Hepatocyte (in vitro differentiated cells): ENCODE data around the gene PSEN1. TPM values are rescaled to one million over a fixed set of nuclear protein-coding genes. Genes with fewer than 3 reads are reported as not detected.

Experiments used
- DNase-seq: peaks from one replicate; pipeline ENCODE4 v3.0.0-alpha.2; 2016; ENCODE audit warnings: low spot score
- H2AFZ ChIP-seq: fragments of 200-600 bp; sonication (generic); 2 replicates; pipeline ENCODE4 v1.6.0; 2016; ENCODE audit warnings: antibody characterized with exemption, mild to moderate bottlenecking
- H3K27ac ChIP-seq: fragments of 200-600 bp; sonication (generic); 2 replicates; pipeline ENCODE4 v1.5.1; 2016; ENCODE audit warnings: mild to moderate bottlenecking
- H3K27me3 ChIP-seq: fragments of 200-600 bp; sonication (generic); 2 replicates; pipeline ENCODE4 v1.6.1; 2016
- H3K36me3 ChIP-seq: fragments of 200-600 bp; sonication (generic); replicated peaks from 2 replicates; pipeline ENCODE4 v1.5.1; 2016; ENCODE audit warnings: low read depth; ENCODE audit not compliant: insufficient read depth
- H3K4me1 ChIP-seq: fragments of 200-600 bp; sonication (generic); 2 replicates; pipeline ENCODE4 v1.5.1; 2016; ENCODE audit warnings: mild to moderate bottlenecking, moderate library complexity; ENCODE audit not compliant: insufficient read depth
- H3K4me2 ChIP-seq: fragments of 200-600 bp; sonication (generic); 2 replicates; pipeline ENCODE4 v1.6.0; 2016
- H3K4me3 ChIP-seq: fragments of 200-600 bp; sonication (generic); 2 replicates; pipeline ENCODE4 v1.5.1; 2016; ENCODE audit warnings: mild to moderate bottlenecking
- H3K79me2 ChIP-seq: fragments of 200-600 bp; sonication (generic); 2 replicates; pipeline ENCODE4 v1.6.0; 2017; ENCODE audit warnings: mild to moderate bottlenecking
- H3K9me2 ChIP-seq: fragments of 200-600 bp; sonication (generic); replicated peaks from 2 replicates; pipeline ENCODE4 v1.6.0; 2017; ENCODE audit warnings: mild to moderate bottlenecking; ENCODE audit not compliant: insufficient read depth
- H3K9me3 ChIP-seq: fragments of 200-600 bp; sonication (generic); 2 replicates; pipeline ENCODE4 v1.5.1; 2016; ENCODE audit warnings: low read depth, mild to moderate bottlenecking
- H4K20me1 ChIP-seq: fragments of 200-600 bp; sonication (generic); 2 replicates; pipeline ENCODE4 v1.6.0; 2016; ENCODE audit warnings: mild to moderate bottlenecking; ENCODE audit not compliant: insufficient read depth, poor library complexity, severe bottlenecking
- EZH2 ChIP-seq: fragments of 200-600 bp; sonication (generic); IDR thresholded peaks from 2 replicates; pipeline ENCODE4 v1.6.1; 2016; ENCODE audit warnings: antibody characterized with exemption, mild to moderate bottlenecking, borderline replicate concordance
- EZH2phosphoT487 ChIP-seq: fragments of 200-600 bp; sonication (generic); IDR thresholded peaks from one replicate; pipeline ENCODE4 v1.6.1; 2018; ENCODE audit warnings: antibody characterized with exemption, mild to moderate bottlenecking, low read depth, moderate library complexity; ENCODE audit not compliant: unreplicated experiment, severe bottlenecking
- WGBS: methylation state at CpG from one replicate; pipeline ENCODE4 v1.1.6; 2016; ENCODE audit warnings: low lambda C conversion rate; ENCODE audit errors: missing lambda C conversion rate; 5-methylcytosine and 5-hydroxymethylcytosine counted together
- polyA plus RNA-seq: library from polyadenylated mRNA; unstranded; fragments of >200 nt; fragmentation: Nextera tagmentation; extraction: Ambion mirVana; gene quantifications from 2 replicates; pipeline ENCODE4 v1.2.1, GENCODE V29; 2016
- total RNA-seq: library from RNA; depleted of rRNA; stranded (reverse); fragments of >200 nt; gene quantifications from 2 replicates; pipeline ENCODE4 v1.2.3, GENCODE V29; 2014
- TF ChIP-seq, protein P1 (sequence below): fragments of 200-600 bp; sonication (generic); IDR thresholded peaks from 2 replicates; pipeline ENCODE4 v1.5.1; 2016; ENCODE audit warnings: antibody characterized with exemption, mild to moderate bottlenecking; ENCODE audit not compliant: poor library complexity

The PSEN1 gene
- total and polyA plus RNA-seq, 2 experiments from 2014 or later: 65.6 to 71.6 TPM

DNA sequence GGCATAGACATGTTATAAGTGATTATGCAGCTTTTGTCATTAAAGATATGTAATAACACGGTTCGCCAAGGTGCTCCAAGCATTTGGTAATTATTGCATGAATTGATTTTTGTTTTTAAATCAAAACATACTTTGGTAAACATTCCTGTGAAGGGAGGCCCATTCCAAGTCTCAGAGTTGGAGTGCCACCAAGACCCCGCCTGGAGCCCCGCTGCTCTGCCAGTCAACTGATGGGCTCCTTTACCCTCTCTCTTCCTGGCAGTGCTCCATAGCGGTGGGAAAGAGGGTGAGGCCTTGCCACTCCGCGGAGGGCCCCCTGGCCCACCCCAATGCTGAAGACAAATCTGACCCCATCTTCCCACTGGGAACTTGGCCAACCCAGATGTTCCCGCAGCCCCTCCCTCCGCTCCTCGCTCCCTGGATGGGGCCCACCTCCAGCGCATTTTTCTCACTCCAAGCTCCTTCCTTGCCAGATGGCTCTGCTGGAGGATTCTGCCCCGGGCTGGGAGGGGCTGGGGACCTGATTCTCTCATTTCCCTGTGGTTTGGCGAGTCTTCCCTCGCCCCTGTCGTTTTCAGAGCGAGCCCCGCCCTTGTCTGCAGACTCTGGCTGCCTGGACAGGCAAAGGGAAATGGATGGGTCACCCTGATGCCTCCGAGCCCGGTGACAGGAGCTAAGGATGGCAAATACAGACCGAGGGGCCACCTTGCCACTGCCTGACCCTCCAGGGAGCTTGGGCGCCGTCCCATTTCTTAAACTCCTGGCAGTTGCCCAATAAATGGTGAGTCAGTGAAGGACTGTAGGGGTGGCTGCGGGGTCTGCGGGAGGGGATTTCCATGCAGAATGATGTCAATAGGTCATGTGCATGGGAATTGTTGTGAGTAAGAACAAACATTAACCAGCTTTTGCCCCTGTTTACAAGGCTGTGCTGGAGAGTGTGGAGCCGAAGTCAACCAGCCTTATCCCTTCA, 91.8 kb downstream of the PSEN1 start:
- peak; percentile 74 for DNase-seq
- H3K4me2 ChIP-seq: peak overlapping the region; percentile 41
- peak overlapping the region; percentile 63 for H3K27ac ChIP-seq

DNA sequence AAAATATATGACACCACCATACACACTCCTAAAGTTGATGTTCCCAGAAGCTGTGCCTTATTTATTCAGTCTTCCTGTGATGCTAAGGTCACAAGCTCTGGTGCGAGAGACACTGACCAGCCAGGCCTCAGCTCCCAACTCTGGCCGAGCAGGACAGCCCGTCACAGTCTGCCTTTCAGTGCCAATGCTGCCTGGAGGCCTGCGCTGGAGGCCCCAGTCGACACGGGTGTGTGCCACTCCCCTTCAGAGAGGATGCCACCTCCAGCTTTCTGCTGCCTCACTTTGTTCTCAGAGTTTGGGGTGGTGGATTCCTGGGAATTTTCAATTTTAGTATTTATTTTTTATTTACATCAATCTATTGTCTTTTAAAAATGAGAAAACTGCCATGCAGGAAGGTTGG, 93.7 kb downstream of the PSEN1 start:
- no peaks in the 10 kb centered on the region for H3K79me2 ChIP-seq
- H3K27ac ChIP-seq: no peak overlapping the region
- WGBS: 94% methylated on average over 6 of the region's 6 CpGs
- H3K27me3 ChIP-seq: peaks cover 5% of the 10 kb centered on the region
- no peak overlapping the region for H2AFZ ChIP-seq
- H4K20me1 ChIP-seq: no peaks in the 10 kb centered on the region
- TF ChIP-seq EZH2: no peak
- TF ChIP-seq, protein P1, sequence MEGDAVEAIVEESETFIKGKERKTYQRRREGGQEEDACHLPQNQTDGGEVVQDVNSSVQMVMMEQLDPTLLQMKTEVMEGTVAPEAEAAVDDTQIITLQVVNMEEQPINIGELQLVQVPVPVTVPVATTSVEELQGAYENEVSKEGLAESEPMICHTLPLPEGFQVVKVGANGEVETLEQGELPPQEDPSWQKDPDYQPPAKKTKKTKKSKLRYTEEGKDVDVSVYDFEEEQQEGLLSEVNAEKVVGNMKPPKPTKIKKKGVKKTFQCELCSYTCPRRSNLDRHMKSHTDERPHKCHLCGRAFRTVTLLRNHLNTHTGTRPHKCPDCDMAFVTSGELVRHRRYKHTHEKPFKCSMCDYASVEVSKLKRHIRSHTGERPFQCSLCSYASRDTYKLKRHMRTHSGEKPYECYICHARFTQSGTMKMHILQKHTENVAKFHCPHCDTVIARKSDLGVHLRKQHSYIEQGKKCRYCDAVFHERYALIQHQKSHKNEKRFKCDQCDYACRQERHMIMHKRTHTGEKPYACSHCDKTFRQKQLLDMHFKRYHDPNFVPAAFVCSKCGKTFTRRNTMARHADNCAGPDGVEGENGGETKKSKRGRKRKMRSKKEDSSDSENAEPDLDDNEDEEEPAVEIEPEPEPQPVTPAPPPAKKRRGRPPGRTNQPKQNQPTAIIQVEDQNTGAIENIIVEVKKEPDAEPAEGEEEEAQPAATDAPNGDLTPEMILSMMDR: no peak
- no peak for TF ChIP-seq EZH2phosphoT487
- H3K9me2 ChIP-seq: no peaks in the 10 kb centered on the region
- peaks cover 33% of the 10 kb centered on the region for H3K4me1 ChIP-seq
- H3K36me3 ChIP-seq: no peaks in the 10 kb centered on the region
- no peak for DNase-seq
- H3K4me2 ChIP-seq: no peak overlapping the region
- H3K9me3 ChIP-seq: no peaks in the 10 kb centered on the region
- no peak overlapping the region for H3K4me3 ChIP-seq

More for the DNA sequence above, 91.8 kb downstream of the PSEN1 start:
- Histone ChIP-seq H3K4me1 (peaks cover 22% of the 10 kb centered on the region), H3K27me3 (no peaks in the 10 kb centered on the region), H3K9me3 (no peaks in the 10 kb centered on the region), H3K9me2 (no peaks in the 10 kb centered on the region), H3K36me3 (no peaks in the 10 kb centered on the region), H4K20me1 (no peaks in the 10 kb centered on the region), H2AFZ (no peak overlapping the region), H3K4me3 (no peak overlapping the region), H3K79me2 (no peaks in the 10 kb centered on the region)
- TF ChIP-seq EZH2phosphoT487: no peak
- TF ChIP-seq EZH2: no peak
- TF ChIP-seq, protein P1: no peak
- 46% methylated on average over 25 of the region's 25 CpGs for WGBS

DNA sequence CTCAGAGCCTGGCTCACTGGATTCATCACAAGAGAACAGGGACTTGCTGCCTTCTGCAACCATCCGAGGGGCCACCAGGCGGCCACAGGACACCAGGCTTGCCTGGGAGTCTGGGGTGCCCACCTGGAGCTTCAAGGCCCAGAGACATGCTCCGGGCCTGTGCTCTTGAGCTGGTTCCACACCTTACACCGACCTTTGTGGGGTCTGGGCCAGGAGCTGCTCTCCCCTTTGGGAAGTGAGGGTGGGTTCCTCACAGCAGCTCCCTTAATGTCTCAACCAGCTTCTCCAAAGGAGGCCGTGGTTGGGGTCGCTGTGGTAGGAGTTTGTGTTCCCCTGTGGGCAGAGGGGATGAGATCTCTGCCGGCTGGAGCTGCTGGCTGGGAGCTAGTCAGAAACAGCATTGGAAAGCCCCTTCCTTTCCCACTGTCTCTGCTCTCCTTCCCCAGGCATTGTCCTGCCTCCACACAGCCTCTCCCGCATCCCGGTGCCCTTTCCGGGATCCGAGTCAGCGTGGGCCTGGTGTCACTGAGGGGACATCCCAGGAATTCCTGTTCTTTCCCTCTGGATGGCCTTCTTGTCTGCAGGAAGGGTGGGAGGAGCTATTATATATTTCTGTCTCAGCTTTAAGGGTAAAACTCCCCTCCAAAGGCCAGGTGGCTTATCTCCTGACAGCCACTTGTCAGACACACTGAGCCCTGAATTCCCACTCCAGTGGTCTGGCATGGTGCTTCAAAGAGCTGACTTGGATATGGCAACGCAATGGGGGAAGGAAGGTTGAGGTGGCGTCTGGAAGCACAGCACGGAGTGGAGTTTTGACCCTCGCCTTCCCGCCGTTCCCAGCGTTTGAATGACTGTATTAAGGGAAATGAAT, 95.9 kb downstream of the PSEN1 start:
- Histone ChIP-seq H3K4me1 (peaks cover 48% of the 10 kb centered on the region), H2AFZ (no peak overlapping the region)

More for the DNA sequence above, 95.9 kb downstream of the PSEN1 start:
- WGBS: 70% methylated on average over 19 of the region's 19 CpGs
- no peaks in the 10 kb centered on the region for H3K9me3 ChIP-seq
- H4K20me1 ChIP-seq: no peaks in the 10 kb centered on the region
- no peak overlapping the region for H3K27ac ChIP-seq
- no peak overlapping the region for H3K4me2 ChIP-seq
- no peaks in the 10 kb centered on the region for H3K9me2 ChIP-seq
- peak; percentile 29 for DNase-seq
- no peaks in the 10 kb centered on the region for H3K36me3 ChIP-seq
- H3K27me3 ChIP-seq: peaks cover 6% of the 10 kb centered on the region
- no peaks in the 10 kb centered on the region for H3K79me2 ChIP-seq
- H3K4me3 ChIP-seq: no peak overlapping the region
- TF ChIP-seq EZH2 (no peak), EZH2phosphoT487 (no peak)
- TF ChIP-seq, protein P1: peak; percentile 23
